GM12878 (cell line): ENCODE data around the gene SSU72. TPM values are rescaled to one million over a fixed set of nuclear protein-coding genes. Genes with fewer than 3 reads are reported as not detected.
A peak's percentile ranks its signal among the peaks of the same experiment; 100 is the strongest.

ENCODE experiments used
- ATAC-seq: fragments of 200-7000 bp; cut with Tn5 transposase; 3 replicates; pipeline ENCODE4 v1.9.1; 2020; ENCODE audit warnings: mild to moderate bottlenecking, moderate library complexity
- BruUV-seq: library from RNA; stranded (reverse); fragments of 400-500 nt; replicated peaks from 2 replicates; lab custom pipeline; 2021; lab: Mats Ljungman, UMichigan
- CTCF ChIA-PET: fragments of 300-600 bp; sonication (Branson Sonifier 250); formaldehyde crosslinking; extraction: SDS; loops from one replicate; lab custom pipeline; 2021; ENCODE audit warnings: inconsistent platforms; lab: Yijun Ruan, JAX
- POLR2A ChIA-PET: fragments of 350-600 bp; formaldehyde crosslinking; extraction: SDS; loops from one replicate; lab custom pipeline; 2021; ENCODE audit warnings: inconsistent platforms; lab: Charles Lee
- RAD21 ChIA-PET: fragments of 300-600 bp; sonication (Branson Sonifier 250); formaldehyde crosslinking; loops from one replicate; lab custom pipeline; 2023; ENCODE audit warnings: antibody characterized with exemption; ENCODE audit not compliant: unreplicated experiment; lab: Charles Lee
- SMC1A ChIA-PET: fragments of 300-600 bp; sonication (Branson Sonifier 250); formaldehyde crosslinking; loops from one replicate; lab custom pipeline; 2023; ENCODE audit not compliant: unreplicated experiment, uncharacterized antibody; lab: Charles Lee
- DNase-seq: peaks from one replicate; pipeline ENCODE4 v3.0.0-alpha.2; 2011; ENCODE audit warnings: low read depth, low spot score
- FAIRE-seq: peaks from 3 replicates; lab custom pipeline; 2011; peaks lifted over from hg19 to GRCh38; lab: Jason Lieb, UNC
- H2AFZ ChIP-seq: 2 replicates; pipeline ENCODE4 v1.6.0; 2011; ENCODE audit warnings: low read depth, low read length, control low read depth; ENCODE audit not compliant: control insufficient read depth
- H3K27ac ChIP-seq: 2 replicates; pipeline ENCODE4 v1.5.1; 2011; ENCODE audit warnings: control low read depth; ENCODE audit not compliant: control insufficient read depth, insufficient read depth
- H3K27me3 ChIP-seq, 2 experiments: replicated peaks in 1 of 2; 2 replicates each; pipeline versions ENCODE4 v1.6.0 to v1.6.1; 2011; ENCODE audit warnings: low read length in 1 of 2; ENCODE audit not compliant: control insufficient read depth in 2 of 2, insufficient read depth in 2 of 2
- H3K36me3 ChIP-seq, 2 experiments: 2 replicates each; pipeline ENCODE4 v1.5.1; 2011; ENCODE audit warnings: low read length in 1 of 2; ENCODE audit not compliant: control insufficient read depth in 2 of 2, insufficient read depth in 2 of 2
- H3K4me1 ChIP-seq: 2 replicates; pipeline ENCODE4 v1.6.1; 2011; ENCODE audit warnings: mild to moderate bottlenecking, low read length, moderate library complexity, mixed read lengths; ENCODE audit not compliant: control insufficient read depth, insufficient read depth
- H3K4me2 ChIP-seq: 2 replicates; pipeline ENCODE4 v1.6.0; 2011; ENCODE audit warnings: control low read depth; ENCODE audit not compliant: control insufficient read depth, insufficient read depth
- H3K4me3 ChIP-seq: fragments of 200-600 bp; sonication (generic); 2 replicates; pipeline ENCODE4 v1.5.1; 2016
- H3K79me2 ChIP-seq: 2 replicates; pipeline ENCODE4 v1.6.0; 2011; ENCODE audit warnings: low read length; ENCODE audit not compliant: control insufficient read depth, insufficient read depth
- H3K9ac ChIP-seq: 2 replicates; pipeline ENCODE4 v1.8.0; 2011; ENCODE audit warnings: low read length, control low read depth, mixed read lengths; ENCODE audit not compliant: control insufficient read depth, insufficient read depth
- H3K9me3 ChIP-seq: replicated peaks from 3 replicates; pipeline ENCODE4 v1.5.1; 2011; ENCODE audit warnings: mild to moderate bottlenecking, low read length; ENCODE audit not compliant: control insufficient read depth, insufficient read depth
- H4K20me1 ChIP-seq: 2 replicates; pipeline ENCODE4 v1.6.0; 2011; ENCODE audit not compliant: control insufficient read depth, insufficient read depth
- CREB1 ChIP-seq: IDR thresholded peaks from 2 replicates; pipeline ENCODE4 v1.6.1; 2012; ENCODE audit warnings: low read depth, mild to moderate bottlenecking, inconsistent platforms
- CREM ChIP-seq: IDR thresholded peaks from 2 replicates; pipeline ENCODE4 v1.6.1; 2014; ENCODE audit warnings: antibody characterized with exemption, low read depth
- EP300 ChIP-seq, 2 experiments: fragments of 150-350 bp in 1 of 2; IDR thresholded peaks; 2 replicates each; pipeline ENCODE4 v1.6.1; 2011 to 2012; ENCODE audit warnings: low read depth in 2 of 2, low read length in 2 of 2, borderline replicate concordance in 1 of 2, improper control_type of control experiment in 1 of 2, inconsistent platforms in 1 of 2; ENCODE audit not compliant: control insufficient read depth in 1 of 2
- GABPA ChIP-seq: IDR thresholded peaks from 2 replicates; pipeline ENCODE4 v1.6.1; 2014; ENCODE audit warnings: antibody characterized with exemption, low read depth, mild to moderate bottlenecking, inconsistent platforms
- GATAD2B ChIP-seq: fragments of 450-650 bp; conservative IDR thresholded peaks from 2 replicates; pipeline ENCODE4 v1.6.1; 2017; ENCODE audit warnings: low read depth, mild to moderate bottlenecking, moderate library complexity
- IRF4 ChIP-seq: IDR thresholded peaks from 2 replicates; pipeline ENCODE4 v1.6.1; 2011; ENCODE audit warnings: low read depth, low read length
- POLR2A ChIP-seq: IDR thresholded peaks from 2 replicates; pipeline ENCODE4 v1.6.1; 2011; ENCODE audit warnings: low read depth, mild to moderate bottlenecking, low read length
- RAD51 ChIP-seq: fragments of 450-650 bp; IDR thresholded peaks from 2 replicates; pipeline ENCODE4 v1.6.1; 2016; ENCODE audit warnings: moderate library complexity, mild to moderate bottlenecking, inconsistent platforms
- RB1 ChIP-seq: fragments of 450-650 bp; formaldehyde crosslinking; IDR thresholded peaks from 2 replicates; pipeline ENCODE4 v1.6.1; 2017; ENCODE audit warnings: mild to moderate bottlenecking, borderline replicate concordance
- RFX5 ChIP-seq: IDR thresholded peaks from 2 replicates; pipeline ENCODE4 v1.6.1; 2011; ENCODE audit warnings: low read depth, low read length, improper control_type of control experiment
- SIX5 ChIP-seq: IDR thresholded peaks from 2 replicates; pipeline ENCODE4 v1.6.1; 2011; ENCODE audit warnings: mild to moderate bottlenecking, low read depth, low read length, moderate library complexity; ENCODE audit not compliant: severe bottlenecking
- TCF3 ChIP-seq: IDR thresholded peaks from 2 replicates; pipeline ENCODE4 v1.6.1; 2012; ENCODE audit warnings: low read depth, mild to moderate bottlenecking, low read length, borderline replicate concordance; ENCODE audit not compliant: insufficient read depth
- TCF7 ChIP-seq: IDR thresholded peaks from 2 replicates; pipeline ENCODE4 v1.6.1; 2014; ENCODE audit warnings: antibody characterized with exemption, borderline replicate concordance
- WGBS: methylation state at CpG from one replicate; pipeline ENCODE4 v1.1.6; 2016; ENCODE audit warnings: low lambda C conversion rate; ENCODE audit not compliant: insufficient replicate concordance, insufficient coverage; ENCODE audit errors: missing lambda C conversion rate; 5-methylcytosine and 5-hydroxymethylcytosine counted together
- in situ Hi-C: fragments of 300-500 bp; cut with MboI; formaldehyde crosslinking; loops from 9 replicates; pipeline ENCODE4 v1.14.3; 2018; ENCODE audit warnings: mixed read lengths
- intact Hi-C: fragments of 100-400 bp; cut with micrococcal nuclease; formaldehyde crosslinking; loops from one replicate; pipeline ENCODE4 v1.14.2; 2022; ENCODE audit not compliant: unreplicated experiment
- polyA plus RNA-seq, 11 experiments: library from polyadenylated mRNA; depleted of rRNA in 4 of 11; unstranded in 6 of 11; stranded (reverse) in 5 of 11; fragments of >200 nt; fragmentation: Nextera tagmentation in 4 of 11; fragmentation: Illumina TruSeq in 1 of 11; extraction: Ambion mirVana in 4 of 11; extraction: Trizol in 1 of 11; gene quantifications; 1 replicate in 1 of 11; 2 replicates in 10 of 11; pipeline versions ENCODE4 v1.2.1 to v1.2.3, GENCODE V29; 2011 to 2016; ENCODE audit warnings: inconsistent platforms in 2 of 11, missing spikeins in 2 of 11, low read depth in 1 of 11
- total RNA-seq, 4 experiments: library from RNA; depleted of rRNA in 3 of 4; stranded (reverse); fragments of >200 nt in 3 of 4; fragmentation: Illumina TruSeq in 1 of 4; extraction: Trizol in 1 of 4; gene quantifications; 2 replicates each; pipeline versions ENCODE4 v1.2.1 to v1.2.3, GENCODE V29; 2013 to 2021
- TF ChIP-seq, protein P1 (sequence below): IDR thresholded peaks from 2 replicates; pipeline ENCODE4 v1.6.1; 2011; ENCODE audit warnings: low read depth, low read length, improper control_type of control experiment, borderline replicate concordance

The SSU72 gene
- total and polyA plus RNA-seq, 10 of the 15 experiments (the other 5 are each of a cell fraction or from before 2014, with no cell fraction given): 28.6 to 172 (median 67.7) TPM

DNA sequence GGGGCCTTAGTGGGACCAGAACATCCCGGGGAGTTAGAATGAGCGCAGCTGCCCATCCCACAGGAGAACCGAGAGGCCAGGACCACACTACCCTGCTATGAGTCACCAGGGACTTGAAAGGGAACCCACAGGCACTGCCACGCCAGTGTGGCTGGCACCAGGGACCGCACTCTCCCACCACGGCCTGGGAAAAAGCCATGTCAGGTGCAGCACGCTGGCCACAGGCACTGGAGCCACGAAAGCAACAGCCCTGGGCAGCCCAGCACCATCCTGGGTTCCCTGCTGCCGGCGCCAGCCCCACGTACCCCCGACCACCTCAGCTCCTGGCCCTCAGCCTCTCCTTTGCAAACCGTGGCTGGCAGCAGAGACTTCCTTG, 20.1 kb downstream of the SSU72 start:
- ATAC-seq (no peak), DNase-seq (no peak), FAIRE-seq (no peak)
- Histone ChIP-seq H3K4me2 (no peak overlapping the region), H2AFZ (no peak overlapping the region), H4K20me1 (no peaks in the 10 kb centered on the region), H3K79me2 (no peaks in the 10 kb centered on the region), H3K4me3 (no peak overlapping the region), H3K36me3 (no peaks in the 10 kb centered on the region; a peak in 2 of 4 replicates), H3K9me3 (no peaks in the 10 kb centered on the region), H3K9ac (no peak overlapping the region), H3K27ac (no peak overlapping the region), H3K27me3 (no peaks in the 10 kb centered on the region), H3K4me1 (no peaks in the 10 kb centered on the region)
- ChIA-PET POLR2A (no interaction called here), SMC1A (no interaction called here), RAD21 (no interaction called here), CTCF (no interaction called here)
- BruUV-seq: no TSS peak
- WGBS: 69% methylated on average over 11 of the region's 13 CpGs
- intact Hi-C loops (no loop called here), in situ Hi-C loops (no loop called here)
- TF ChIP-seq POLR2A: peak; percentile 43; the same call in 1 of the 2 replicates
- TF ChIP-seq GABPA: no peak

DNA sequence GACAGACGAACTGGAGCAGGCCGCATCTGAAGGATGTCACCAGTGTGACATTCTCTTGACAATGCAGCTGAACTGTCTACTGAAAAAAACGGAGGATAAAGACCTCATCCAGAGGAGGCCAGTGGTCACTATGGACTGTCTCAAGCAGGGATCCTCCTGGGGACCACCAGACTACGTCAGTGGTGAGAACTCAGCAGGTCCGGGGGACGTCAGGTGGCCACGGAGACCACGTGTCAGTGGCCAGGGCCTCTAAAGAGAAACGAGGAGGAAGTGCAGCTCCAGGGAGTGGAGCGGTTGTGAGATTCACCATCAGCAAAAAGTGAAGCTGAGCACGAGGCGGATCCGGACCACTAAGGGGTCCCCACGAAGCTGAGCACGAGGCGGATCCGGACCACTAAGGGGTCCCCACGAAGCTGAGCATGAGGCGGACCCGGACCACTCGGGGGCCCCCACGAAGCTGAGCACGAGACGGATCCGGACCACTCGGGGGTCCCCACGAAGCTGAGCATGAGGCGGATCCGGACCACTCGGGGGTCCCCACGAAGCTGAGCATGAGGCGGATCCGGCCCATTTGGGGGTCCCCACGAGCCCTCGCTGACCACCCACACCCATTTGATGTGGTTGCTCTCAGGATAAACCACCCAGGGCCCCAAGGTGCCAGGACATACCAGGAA, 20.7 kb downstream of the SSU72 start:
- Histone ChIP-seq H3K9ac (no peak overlapping the region), H3K4me1 (no peaks in the 10 kb centered on the region), H3K79me2 (no peaks in the 10 kb centered on the region), H4K20me1 (no peaks in the 10 kb centered on the region), H3K4me3 (no peak overlapping the region), H3K27ac (no peak overlapping the region), H3K27me3 (no peaks in the 10 kb centered on the region), H2AFZ (no peak overlapping the region), H3K4me2 (no peak overlapping the region), H3K9me3 (no peaks in the 10 kb centered on the region), H3K36me3 (no peaks in the 10 kb centered on the region; a peak in 2 of 4 replicates)
- no peak for FAIRE-seq
- POLR2A ChIA-PET: interaction anchor here (0.6 kb wide), 1 partner anchor 162 kb away, joined by 4 read pairs; no protein-coding TSS in a partner anchor
- SMC1A ChIA-PET: no interaction called here
- no TSS peak for BruUV-seq
- in situ Hi-C loops (no loop called here), intact Hi-C loops (no loop called here)
- no peak for DNase-seq
- RAD21 ChIA-PET: no interaction called here
- 86% methylated on average over 31 of the region's 35 CpGs for WGBS
- ATAC-seq: no peak
- TF ChIP-seq RB1: no peak
- no peak for TF ChIP-seq TCF3
- TF ChIP-seq, protein P1, sequence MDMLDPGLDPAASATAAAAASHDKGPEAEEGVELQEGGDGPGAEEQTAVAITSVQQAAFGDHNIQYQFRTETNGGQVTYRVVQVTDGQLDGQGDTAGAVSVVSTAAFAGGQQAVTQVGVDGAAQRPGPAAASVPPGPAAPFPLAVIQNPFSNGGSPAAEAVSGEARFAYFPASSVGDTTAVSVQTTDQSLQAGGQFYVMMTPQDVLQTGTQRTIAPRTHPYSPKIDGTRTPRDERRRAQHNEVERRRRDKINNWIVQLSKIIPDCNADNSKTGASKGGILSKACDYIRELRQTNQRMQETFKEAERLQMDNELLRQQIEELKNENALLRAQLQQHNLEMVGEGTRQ: no peak
- no peak for TF ChIP-seq EP300 (IDR thresholded peaks at IDR 0.05; ENCODE audit: borderline replicate concordance in 1 of 2, control insufficient read depth in 1 of 2, low read depth in 2 of 2, low read length in 2 of 2)
- TF ChIP-seq RAD51: no peak
- TF ChIP-seq SIX5: no peak
- no peak for TF ChIP-seq CREM
- no peak for TF ChIP-seq RFX5
- no peak for TF ChIP-seq CREB1
- TF ChIP-seq TCF7: no peak
- TF ChIP-seq GATAD2B: no peak
- TF ChIP-seq IRF4: no peak
- CTCF ChIA-PET: interaction anchor here (1.1 kb wide), 1 partner anchor 181 kb away, joined by 3 read pairs; no protein-coding TSS in a partner anchor
